GM18526 (cell line): ENCODE results near the gene HIGD1A.

Source experiments
- POLR2A ChIP-seq: IDR thresholded peaks from 3 replicates; pipeline ENCODE4 v1.6.1; 2011; ENCODE audit not compliant: insufficient read length; ENCODE audit errors: extremely low read depth

HIGD1A gene

DNA sequence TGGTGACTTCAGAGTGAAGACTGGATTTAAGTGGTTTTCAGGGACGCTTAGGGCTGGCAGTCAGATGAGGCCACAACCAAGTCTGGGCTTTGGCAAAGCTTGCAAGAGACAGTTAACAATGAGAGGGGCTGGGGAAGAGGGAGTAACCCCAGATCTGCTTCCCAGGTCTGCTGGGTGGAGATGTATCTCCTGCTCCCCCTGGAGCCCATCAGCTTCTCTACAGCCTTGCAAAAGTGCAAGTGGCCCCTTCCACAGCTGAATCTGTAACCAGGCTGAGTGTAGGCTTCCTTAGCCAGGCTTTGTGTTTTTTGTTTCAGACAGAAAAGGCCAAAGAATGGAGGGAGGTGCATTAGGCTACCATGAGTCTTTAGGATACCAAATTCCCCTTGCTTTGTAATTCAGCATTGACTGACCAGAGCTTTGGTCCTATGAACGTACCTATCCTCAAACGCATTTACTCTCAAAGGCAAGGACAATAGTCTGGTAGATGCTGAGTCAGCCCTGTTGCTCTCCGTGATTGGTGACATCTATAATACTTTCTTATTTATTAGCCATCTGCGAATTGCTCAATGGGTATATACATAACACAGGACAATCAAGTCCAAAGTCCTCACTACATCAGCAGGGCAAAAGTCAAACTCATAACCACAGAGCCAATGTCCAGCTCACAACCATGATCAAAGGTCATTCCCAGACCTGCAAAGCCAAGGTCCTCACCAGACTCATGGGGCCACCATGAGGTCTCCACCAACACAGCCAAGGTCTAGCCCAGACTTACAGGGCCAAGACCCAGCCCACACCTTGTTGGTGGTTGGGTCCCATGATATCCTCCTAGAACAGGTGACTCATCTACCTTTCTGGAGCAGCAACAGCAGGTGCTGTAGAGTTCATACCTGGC lies 48.4 kb downstream of the HIGD1A start:
- TF ChIP-seq POLR2A = no peak

DNA sequence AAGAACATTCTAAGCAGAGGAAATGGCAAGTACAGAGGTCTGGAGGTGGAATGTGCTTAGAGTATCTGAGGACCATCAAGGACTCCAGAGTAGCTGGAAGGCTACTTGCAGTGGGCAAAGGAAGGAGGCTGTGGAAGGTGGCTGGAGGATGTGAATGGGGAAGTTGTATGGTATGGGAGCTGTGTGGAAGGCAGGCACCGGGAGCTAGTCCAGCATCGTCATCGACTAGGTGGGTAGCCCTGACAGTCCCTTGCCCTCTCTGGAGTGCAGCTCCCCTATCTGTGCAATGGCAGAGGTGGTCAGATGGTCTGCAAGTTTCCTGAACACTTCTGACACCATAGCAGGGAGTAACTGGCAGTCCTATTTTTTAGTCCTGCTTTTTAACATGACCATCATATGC lies 50.5 kb downstream of the HIGD1A start:
- TF ChIP-seq POLR2A = no peak

DNA sequence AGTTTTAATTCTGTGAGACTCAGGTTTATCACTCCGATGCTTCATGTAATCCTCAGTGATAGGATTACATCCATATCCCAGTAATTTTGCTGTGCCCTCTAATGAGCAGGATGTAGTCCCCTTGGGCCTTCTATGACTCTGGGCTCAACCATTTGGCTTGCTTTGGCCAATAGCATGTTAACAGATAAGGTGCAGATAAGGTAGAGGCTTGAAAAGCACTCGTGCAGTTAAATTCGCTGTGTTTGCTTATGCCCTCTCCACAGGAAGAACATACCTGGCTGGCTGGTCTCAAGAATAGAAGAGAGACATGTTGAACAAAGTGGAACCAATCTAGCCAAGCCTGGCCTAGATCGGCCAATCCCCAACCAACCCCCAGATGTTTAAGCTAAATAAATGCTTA lies 51.3 kb downstream of the HIGD1A start:
- no peak for TF ChIP-seq POLR2A

DNA sequence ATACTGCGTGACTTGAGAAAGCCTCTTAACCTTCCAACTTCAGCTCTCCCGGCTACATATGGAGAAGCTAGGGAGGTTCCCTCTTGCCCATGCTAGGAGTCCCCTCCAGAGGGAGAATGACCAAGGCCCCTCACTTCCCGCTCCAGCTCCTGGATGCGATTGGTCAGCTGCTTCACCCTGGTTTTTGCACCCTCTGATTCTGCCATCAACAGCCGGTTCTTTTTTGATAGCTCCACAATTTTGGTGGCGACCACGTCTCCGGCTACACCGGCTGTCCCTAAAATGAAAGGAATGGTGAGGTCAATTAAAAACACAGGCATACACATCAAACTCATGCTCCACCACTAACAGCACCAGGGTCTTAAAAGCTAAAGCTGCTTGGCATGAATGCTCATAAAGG lies 51.8 kb downstream of the HIGD1A start:
- no peak for TF ChIP-seq POLR2A

DNA sequence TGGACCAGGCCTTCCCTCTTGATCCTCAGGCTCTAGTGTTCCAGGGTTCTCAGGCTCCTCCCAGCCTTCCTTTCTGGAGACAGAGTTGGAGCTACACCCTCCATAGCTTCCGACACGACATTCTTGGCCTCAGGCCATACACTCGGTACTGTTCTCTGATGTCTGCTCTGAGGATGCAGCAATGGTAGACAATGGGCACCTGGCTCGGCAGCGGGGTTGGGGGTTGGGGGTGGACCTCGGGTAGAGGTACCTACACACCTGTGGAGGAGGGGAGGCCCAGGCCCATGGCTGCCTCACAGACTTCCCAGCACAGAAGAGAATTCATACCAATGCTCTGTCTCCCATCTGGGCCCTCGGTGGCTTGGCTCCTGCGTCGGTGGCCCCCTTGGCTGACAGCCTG lies 52.7 kb downstream of the HIGD1A start:
- TF ChIP-seq POLR2A = no peak

DNA sequence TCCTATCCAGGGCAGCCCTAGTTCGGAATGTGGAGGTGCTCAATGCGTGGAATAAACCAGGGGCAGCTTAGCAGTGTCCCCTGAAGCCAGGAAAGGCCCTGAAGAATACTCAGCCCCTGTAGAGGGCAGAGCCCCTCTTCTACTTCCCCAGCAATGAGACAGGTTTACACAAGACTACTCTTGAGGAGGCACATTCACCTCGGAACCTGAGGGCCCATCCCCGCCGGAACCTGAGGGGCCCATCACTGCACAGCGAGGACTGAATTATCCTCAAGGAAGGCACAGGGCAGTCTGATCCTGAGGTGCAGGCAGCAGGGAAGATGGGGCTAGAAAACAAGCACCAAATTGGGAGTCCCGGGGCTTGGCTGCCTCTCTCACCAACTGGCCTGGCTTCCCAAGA lies 53.5 kb downstream of the HIGD1A start:
- TF ChIP-seq POLR2A = no peak

DNA sequence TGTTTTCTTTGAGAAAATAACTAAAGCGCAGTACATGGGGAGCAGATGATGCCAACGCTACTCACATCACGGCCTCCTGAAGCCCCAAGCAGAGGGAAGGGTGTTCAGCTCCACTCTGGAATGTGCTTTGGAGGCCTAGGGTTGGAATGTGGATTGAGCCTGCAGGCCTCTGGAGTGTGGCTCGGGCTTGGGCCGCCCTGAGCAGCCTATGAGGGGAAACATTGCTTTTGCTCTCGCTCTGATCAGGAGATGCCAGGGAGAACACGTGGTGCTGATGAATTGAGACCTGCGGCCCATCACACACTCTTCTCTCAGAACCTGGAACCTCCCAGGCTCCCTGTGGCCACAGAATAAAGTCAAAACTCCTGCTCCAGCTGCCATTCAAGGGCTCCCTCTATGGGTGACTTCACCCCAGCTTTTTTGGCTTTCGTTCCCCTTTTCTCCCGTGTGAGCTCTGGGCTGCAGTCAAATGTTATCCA lies 54.5 kb downstream of the HIGD1A start:
- TF ChIP-seq POLR2A = no peak

DNA sequence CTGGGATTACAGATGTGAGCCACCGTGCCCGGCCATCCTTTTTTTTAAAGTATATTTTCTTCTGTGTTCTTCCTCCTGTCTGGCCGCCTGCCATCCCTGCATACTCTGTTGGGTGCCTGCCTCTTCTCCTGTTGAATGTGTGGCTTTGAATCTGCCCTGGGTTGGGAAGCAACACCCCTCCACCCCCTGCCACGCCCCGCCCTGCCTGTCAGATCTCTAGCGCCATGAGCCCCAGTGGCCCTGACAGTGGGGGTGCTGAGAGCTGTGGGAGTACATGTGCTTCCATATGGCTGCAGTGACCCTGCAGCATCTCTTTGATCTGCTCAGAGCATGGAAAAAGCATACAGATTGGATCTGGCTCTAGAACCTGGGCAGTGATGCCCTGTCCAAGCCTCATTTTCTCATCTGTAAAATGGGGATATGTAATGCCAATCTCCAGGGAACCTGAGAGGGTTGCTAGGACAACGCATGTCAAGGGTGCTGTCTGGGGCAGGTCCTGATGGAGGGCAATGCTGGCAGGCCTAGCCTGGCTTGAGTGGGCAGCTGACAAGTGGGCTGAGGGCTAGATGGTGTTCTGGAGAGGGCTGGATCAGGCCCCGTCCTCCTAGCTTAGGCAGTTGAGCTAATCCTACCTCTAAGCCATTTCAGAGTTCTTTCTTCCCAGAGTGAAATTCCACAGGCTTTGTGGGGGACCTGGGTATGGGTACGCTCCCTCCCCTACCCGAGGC lies 55.1 kb downstream of the HIGD1A start:
- no peak for TF ChIP-seq POLR2A

DNA sequence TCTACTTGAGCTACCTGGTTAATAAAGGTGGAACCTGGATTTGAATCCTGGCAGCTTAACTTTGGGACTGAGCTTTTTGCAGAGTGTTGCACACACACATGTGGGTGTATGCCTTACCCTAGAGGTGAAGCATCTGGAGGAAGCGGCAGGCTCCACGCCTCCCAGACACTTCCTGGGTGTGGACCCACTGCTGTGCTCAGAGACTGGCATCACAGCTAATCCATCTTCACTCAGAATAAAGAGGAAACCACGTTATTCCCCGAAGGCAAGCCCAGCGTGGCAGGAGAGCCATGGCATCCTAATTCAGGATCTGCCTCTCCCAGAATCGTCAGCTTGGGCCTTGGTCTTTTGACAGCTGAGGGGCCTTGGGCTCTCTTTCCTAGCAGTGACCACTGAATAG lies 56.7 kb downstream of the HIGD1A start:
- no peak for TF ChIP-seq POLR2A

DNA sequence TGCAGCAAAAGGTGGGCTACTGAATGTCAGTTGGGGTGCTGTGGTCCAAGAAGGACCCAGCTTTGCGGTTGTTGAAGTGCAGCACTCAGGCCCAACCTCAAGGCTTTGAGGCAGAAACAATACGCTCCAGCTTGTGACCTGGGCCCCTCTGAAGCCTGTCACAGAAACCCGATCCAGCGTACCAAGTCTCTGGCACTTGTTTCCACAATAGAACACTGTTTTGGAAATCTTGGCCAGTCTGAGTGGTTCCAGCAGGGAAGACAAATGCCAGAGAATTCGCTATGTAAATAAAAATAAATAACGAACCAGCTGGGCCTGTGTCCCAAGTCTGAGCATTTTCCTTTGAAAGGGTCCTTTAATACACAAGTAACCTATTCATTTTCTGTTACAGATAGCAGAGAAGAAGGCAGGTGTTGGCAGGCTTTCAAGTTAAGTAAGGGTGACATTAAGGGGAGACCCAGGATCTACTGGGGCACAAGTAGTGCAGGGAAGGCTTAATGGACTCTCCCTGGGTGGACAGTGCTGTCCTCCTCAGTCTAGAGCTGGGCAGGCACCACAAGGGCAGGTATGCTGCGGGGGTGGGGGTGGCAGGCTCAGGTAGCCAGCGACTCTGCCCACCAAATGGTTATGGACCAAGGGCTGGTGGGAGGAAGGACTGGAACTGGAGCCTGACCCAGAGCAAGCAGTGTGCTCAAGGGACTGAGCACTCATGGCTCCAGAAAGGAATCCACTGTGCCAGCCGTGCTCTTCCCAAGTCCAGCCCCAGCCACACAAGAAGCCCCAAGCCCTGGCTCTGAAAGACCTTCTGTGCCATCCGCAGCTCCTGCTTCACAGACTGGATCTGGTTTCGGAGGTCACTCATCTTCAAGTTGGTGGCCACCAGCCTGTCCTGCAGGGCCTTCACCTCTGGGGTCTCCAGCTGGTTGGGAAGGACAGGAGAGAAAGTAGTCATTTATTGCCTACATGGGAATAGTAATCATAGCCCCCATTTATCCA lies 57.5 kb downstream of the HIGD1A start:
- no peak for TF ChIP-seq POLR2A

DNA sequence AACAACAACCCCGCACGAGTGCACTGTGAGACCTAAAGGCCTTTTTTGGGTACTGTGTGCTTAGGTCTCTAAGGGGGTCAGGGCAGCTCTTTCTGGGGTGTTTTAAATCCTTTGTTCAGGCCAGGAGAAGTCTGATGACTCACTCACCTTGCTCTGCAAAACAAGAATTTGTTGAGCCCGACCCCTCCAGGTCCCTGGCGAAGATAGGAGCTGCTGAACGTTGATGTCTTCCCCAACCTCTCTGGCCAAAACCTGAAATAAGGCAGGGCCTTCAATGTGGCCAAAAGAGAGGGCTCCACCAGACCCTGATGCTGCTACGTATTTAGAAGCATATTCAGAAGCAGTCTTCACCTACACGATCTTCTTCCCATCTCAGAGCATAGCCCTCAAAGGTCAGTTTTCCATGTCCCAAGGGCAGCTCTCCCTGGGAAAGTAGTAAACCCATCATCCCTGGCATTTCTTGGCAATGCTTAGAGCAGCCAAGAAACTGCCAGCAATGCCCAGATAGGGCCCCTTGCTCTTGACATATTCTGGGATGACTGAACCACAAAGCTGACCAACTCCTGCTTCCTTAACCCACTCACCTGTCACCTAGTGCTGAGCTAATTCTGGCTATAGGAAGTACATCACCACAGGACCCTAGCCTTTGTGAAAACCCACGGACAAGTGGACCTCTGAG lies 58.4 kb downstream of the HIGD1A start:
- no peak for TF ChIP-seq POLR2A

DNA sequence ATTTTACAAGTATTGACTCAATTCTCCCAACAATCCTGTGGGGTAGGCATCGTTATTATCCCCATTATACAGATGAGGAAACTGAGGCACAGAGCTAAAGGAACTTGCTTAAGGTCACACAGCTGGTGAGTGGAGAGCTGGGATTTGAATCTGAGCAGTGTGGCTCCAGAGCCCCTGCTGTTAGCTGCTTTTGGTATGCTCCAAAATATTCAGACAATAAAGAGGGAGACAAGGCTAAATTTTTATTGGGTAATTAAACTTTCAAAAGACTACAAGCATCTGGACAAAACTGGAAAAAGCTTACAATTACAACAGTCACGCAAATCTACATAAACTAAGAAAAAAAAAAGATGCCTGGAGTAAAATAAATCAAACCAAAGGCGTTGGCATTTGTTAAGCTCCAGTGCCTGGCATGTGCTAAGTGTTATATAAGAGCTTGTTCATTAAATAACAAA lies 59.0 kb downstream of the HIGD1A start:
- no peak for TF ChIP-seq POLR2A

DNA sequence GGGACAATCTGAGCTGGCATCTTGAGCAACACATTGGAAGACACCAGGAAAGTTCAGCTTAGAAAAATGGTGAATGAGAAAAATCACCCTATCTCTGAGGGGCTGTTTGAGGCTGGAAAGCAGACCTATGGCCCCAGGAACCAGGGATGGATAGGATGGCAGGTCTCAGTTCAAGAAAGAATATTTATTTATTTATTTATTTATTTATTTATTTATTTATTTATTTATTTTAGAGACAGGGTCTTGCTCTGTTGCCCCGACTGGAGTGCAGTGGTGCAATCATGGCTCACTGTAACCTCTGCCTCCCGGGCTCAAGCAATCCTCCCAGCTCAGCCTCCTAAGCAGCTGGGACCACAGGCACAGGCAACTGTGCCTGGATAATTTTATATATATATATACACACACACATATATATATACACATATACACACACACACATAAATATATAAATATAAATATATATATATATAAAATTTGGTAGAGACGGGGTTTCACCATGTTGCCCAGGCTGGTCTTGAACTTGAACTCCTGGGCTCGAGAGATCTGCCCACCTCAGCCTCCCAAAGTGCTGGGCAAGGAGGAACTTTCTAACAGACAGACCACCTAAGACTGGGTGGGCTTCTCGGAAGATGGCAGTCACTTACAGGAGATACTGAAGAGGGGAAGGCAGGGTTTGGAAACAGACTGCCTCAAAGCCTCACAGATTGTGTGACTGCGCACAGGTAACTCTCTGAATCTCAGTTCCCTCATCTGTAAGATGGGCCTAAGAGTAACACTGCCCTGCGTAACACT lies 60.9 kb downstream of the HIGD1A start:
- no peak for TF ChIP-seq POLR2A

DNA sequence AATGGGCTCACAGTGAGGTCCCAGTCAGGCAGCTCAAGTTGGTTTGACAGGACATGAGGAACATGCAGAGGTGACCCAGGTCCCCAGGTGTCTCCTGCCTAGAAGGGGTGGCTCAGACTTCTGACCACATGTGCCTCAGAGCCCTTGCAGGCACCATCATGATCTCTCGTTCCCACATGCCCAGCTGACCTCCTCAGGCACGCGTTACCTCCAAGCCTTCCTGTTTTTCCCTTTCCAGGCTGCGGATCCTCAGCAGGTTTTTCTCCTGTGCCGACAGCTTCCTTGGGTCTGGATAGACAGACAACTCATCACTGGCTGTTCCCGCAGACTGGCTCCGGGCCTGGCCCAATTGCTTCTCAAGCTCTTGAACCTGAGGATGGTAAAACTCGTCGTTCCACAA lies 61.6 kb downstream of the HIGD1A start:
- TF ChIP-seq POLR2A = no peak

DNA sequence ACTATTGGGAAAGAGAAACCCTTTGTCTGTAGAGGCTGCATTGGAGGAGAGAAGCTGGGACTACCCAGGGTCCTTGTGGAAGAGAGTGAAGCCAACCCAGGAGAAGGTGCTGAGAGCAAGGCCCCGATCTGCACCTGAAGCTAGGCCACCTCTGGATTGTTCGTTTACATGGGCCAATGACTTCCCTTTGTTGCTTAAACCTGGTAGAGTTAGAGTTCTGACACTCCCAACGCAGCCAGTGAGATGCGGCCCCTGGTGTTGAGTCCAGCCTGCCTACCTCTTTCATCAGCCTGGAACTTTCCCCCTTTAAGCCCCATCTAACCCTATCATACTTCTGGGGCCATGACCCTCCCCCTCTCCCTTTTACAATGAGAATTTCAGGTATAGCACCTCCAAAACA lies 62.0 kb downstream of the HIGD1A start:
- TF ChIP-seq POLR2A = no peak
